Activated CD8-positive, alpha-beta memory T cell treated with anti-CD3 and anti-CD28 coated beads for 24 hours (primary cell): Measurements from ENCODE around the gene IL33.
"Not testable (repeated sequence)": the region's sequence is repeated elsewhere in the genome, so short reads cannot be mapped to it uniquely, and the experiment has no call there.

Experiments used
- DNase-seq: peaks from one replicate; pipeline ENCODE4 v3.0.0-alpha.2; 2020

IL33 gene, protein sequence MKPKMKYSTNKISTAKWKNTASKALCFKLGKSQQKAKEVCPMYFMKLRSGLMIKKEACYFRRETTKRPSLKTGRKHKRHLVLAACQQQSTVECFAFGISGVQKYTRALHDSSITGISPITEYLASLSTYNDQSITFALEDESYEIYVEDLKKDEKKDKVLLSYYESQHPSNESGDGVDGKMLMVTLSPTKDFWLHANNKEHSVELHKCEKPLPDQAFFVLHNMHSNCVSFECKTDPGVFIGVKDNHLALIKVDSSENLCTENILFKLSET

GRCh38 chr9:6215562-6215961 lies at the start of gene IL33:
Gene IL33 (plus strand): TSS chr9:6215807. CDS start chr9:6241695, 25,888 bp downstream.
- DNase-seq, result no peak

DNA sequence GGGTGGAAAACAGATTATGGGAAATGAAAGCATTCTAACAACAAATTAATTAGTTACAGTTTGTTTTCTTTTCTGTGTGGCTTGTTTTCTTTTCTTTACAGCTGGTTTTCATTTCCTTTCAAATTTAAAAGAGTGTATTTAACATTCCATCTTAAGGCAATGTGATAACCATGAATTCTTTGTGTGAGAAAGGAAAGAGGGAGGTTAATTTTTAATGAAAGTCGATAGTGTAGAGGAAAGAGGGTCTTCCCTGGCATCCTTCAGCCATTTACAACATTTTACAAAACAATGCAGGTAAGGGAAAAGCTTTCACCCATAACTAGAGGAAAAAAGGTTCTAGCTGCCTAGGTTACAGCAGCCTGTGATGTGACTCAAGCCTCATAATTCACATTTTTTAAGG lies 43.9 kb upstream of the IL33 start:
- no peak for DNase-seq

- no peak for DNase-seq
Observed at GRCh38 chr9:6173914-6174313, 41.7 kb upstream of the IL33 start.

GRCh38 chr9:6182549-6183226 lies 32.9 kb upstream of the IL33 start:
- not testable (repeated sequence) for DNase-seq

DNA sequence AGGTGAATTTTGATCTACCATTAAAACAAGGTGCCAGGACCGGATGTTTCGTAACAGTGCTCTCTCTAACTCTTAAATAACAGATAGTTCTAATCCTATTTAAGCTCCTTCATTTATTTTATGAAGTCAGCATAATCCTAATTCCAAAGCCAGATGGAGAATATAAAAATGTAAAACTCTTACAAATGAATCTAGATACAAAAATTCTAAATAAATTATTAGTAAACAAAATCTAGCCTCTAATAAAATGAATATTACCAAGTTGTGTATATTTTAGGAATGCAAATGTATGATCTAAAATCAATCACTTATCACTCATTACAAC lies 32.4 kb upstream of the IL33 start:
- DNase-seq, result no peak

DNA sequence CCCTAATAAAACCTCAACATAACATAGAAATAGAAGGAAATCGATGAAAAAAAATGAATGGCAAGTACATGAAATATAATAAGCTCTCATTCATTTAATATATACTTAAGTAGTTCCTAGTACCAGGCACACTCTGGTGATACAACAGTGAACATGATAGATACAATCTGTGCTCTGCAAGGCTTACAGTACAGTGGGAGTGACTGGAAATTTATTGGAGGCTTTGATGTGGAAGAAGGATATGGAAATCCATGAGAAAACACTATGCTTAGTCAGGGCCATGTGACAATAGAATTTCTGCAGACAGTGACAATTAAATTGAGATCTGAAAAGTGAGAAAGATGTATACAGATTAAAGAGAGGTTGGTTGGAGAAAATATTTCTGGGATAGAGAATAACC lies 32.0 kb upstream of the IL33 start:
- DNase-seq, result no peak

GRCh38 chr9:6184749-6185645 lies 30.6 kb upstream of the IL33 start:
- no peak for DNase-seq

- no peak for DNase-seq
Observed at GRCh38 chr9:6186691-6187090, 28.9 kb upstream of the IL33 start.

GRCh38 chr9:6187272-6187671 lies 28.3 kb upstream of the IL33 start:
- DNase-seq, result no peak

- DNase-seq, result no peak
Observed at GRCh38 chr9:6188466-6188865, 27.1 kb upstream of the IL33 start.

DNA sequence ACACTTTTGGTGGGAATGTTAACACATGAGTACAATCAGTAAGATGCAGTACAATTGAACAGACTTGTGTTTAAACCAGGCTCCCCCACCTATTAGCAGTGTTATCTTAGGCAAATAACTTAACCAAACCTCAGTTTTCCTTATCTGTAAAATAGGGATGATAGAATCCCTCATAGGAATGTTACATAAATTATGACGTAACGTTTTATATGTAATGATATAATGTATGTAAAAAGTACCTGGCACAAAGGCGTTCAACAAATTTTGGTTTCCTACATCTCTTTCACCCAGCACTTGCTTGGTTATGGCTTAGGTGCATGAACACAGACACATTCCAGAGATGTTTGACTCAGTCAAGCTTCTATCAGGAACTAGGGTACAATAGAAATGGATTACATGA lies 26.7 kb upstream of the IL33 start:
- no peak for DNase-seq

DNA sequence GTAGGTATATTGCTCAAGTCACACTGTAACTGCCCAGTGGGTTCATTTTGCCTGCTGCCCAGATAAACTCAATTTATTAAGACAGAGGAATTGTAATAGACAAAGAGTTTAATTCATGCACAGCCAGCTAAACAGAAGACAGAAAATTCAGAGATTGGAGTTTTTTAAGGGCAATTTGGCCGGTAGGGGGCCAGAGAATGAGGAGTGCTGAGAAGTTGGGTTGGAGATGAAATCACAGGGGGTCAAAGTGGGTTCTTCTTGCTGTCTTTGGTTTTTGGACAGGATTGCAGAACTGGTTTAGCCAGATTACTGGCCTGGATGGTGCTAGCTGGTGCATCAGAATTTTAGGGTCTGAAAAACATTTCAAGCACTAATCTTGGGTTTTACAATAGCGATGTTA lies 20.7 kb upstream of the IL33 start:
- DNase-seq, result no peak

DNA sequence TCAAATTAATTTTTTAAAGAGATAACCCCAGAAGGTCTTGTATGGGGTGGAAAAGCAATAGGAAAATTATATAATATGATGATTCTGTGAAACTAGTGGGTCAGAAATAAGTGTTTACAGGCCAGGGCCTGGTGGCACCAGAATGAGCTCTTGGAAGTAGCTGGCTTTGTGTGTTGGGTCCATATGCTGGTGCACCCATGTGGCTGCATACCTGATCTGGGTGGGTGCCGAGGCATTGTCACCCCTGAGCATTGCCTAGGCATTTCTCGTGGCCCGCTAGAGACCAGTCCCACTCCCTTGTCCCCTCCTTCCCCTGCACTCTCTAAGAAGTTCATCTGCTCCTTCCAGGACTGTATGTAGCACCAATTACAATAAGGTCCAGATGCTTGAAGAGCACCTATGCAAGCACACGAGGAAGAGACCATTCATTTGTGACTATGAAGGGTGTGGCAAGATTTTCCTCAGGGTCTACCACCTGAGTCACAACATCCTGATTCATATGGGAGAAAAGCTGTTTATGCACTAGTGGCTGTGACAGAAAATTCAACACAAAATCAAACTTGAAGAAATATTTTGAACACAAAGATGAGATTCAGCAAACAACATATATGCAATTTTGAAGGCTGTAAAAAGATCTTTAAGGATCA lies 19.8 kb upstream of the IL33 start:
- no peak for DNase-seq

- no peak for DNase-seq
Observed at GRCh38 chr9:6197330-6197729, 18.3 kb upstream of the IL33 start.

- no peak for DNase-seq
Observed at GRCh38 chr9:6198251-6198650, 17.4 kb upstream of the IL33 start.

DNA sequence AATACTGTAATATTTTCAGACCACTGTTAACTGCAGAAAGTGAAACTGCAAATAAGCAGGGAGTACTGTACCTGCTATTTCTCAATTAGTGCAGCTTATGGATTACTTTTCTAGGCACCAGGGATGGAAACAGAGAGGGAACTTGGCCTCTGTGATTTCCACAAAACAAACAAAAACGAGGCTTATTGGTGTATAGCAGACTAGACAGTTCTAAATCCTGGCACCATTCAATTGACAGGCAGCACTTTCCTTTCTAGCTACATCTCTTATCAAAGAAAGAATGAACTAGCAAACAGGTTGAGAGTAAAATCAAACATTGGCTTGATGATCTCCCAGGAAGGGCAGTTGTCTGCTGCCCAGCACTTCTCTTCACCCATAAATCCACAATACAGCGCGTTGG lies 16.0 kb upstream of the IL33 start:
- no peak for DNase-seq

GRCh38 chr9:6200761-6201160 lies 14.8 kb upstream of the IL33 start:
- DNase-seq, result no peak

DNA sequence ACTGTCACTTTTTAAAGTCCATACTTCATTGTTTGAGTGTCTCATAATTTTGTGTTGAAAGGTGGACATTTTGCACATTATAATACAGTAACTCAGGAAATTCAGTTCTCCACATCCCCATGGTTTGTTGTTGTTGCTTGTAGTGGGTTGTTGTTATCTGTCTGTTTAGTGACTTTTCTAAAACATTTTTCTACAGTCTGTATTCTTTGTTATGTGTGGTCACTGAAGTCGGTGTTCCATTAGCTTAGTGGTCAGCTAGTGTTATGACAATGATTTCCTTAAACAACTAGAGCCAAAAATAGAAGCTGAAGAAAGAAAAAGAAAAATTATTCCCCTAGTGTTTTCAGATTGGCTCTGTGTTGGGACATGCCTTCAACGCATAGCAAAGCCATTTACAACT lies 5.6 kb upstream of the IL33 start:
- no peak for DNase-seq

GRCh38 chr9:6212722-6213375 lies 2.8 kb upstream of the IL33 start:
- no peak for DNase-seq

DNA sequence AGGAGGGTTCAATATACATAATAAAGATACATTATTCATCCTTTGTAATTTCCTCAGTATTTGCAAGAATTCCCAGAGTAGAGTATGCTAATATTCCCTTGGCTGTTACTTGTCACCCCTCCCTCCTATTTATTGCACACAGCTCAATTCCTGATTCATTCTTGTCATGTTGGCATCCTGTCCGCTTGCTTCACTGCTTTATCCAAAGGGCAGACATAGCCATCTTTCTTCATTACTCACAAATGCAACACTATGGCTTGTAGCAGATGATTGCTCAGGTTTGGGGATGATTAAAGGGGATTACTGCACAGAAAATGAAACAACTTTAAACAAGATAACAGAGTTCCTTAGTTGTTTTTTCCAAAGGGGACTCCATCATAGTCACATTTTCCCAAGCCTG lies 1.2 kb upstream of the IL33 start:
- DNase-seq, result no peak

- no peak for DNase-seq
Observed at GRCh38 chr9:6214903-6215302, 704 bp upstream of the IL33 start.

- DNase-seq, result no peak
Observed at GRCh38 chr9:6216002-6216401, 395 bp downstream of the IL33 start.

GRCh38 chr9:6216951-6217350 lies 1.3 kb downstream of the IL33 start:
- DNase-seq, result no peak
